ENCODE results near the gene MAMDC2. TPM values are rescaled to one million over a fixed set of nuclear protein-coding genes. Genes with fewer than 3 reads are reported as not detected.

The MAMDC2 gene
- total and polyA plus RNA-seq, 2 donors (not counting 1 experiment from before 2014, with no cell fraction given): not detected

GRCh38 chr9:70093944-70094343 lies 50.3 kb downstream of the MAMDC2 start:
- Histone ChIP-seq H3K9me3 (ENCODE audit: control extremely low read depth in 1 of 3, control insufficient read depth in 2 of 3, insufficient read depth in 1 of 3, low read length in 2 of 3) (no peaks in the 10 kb centered on the region), H3K36me3 (replicated peaks in 1 of 2; ENCODE audit: control extremely low read depth in 1 of 2, control insufficient read depth in 1 of 2, extremely low read depth in 1 of 2, insufficient read depth in 2 of 2, low read length in 1 of 2) (no peaks in the 10 kb centered on the region), H3K27me3 (replicated peaks in 1 of 4; ENCODE audit: control extremely low read depth in 1 of 4, control insufficient read depth in 3 of 4, insufficient read depth in 4 of 4, low read length in 3 of 4) (no peaks in the 10 kb centered on the region), H4K20me1 (ENCODE audit: control insufficient read depth, insufficient read depth, low read length, poor library complexity, severe bottlenecking) (no peaks in the 10 kb centered on the region), H3K4me1 (ENCODE audit: control insufficient read depth in 2 of 2, insufficient read depth in 2 of 2, low read length in 2 of 2) (no peaks in the 10 kb centered on the region), H3K9ac (ENCODE audit: low read length) (no peak overlapping the region), H3K4me2 (replicated peaks; ENCODE audit: low read depth, low read length, poor library complexity, severe bottlenecking) (no peak overlapping the region), H2AFZ (ENCODE audit: insufficient read depth, low read depth, low read length, poor library complexity, severe bottlenecking) (no peak overlapping the region), H3K79me2 (ENCODE audit: control insufficient read depth, insufficient read depth, low read length) (no peaks in the 10 kb centered on the region), H3K4me3 (ENCODE audit: control extremely low read depth in 1 of 5, extremely low read depth in 1 of 5, insufficient read depth in 1 of 5, low read depth in 2 of 5, low read length in 4 of 5) (no peak overlapping the region), H3K27ac (ENCODE audit: low read length in 2 of 2) (no peak overlapping the region)
- H3K9me3 Mint-ChIP-seq (ENCODE audit: insufficient read depth): no peaks in the 10 kb centered on the region
- ChIA-PET CTCF (interaction anchor here (1.3 to 1.8 kb wide), 3 partner anchors 14 to 19 kb away, joined by 4 to 6 read pairs (median 6); no protein-coding TSS in a partner anchor), POLR2A (no interaction called here)
- ATAC-seq (ENCODE audit: low read depth) (no peak), DNase-seq (no peak)
- peaks cover 24% of the 10 kb centered on the region for H3K27me3 Mint-ChIP-seq
- H3K27ac Mint-ChIP-seq: no peak overlapping the region
- no peak overlapping the region for H3K4me3 Mint-ChIP-seq
- H3K4me1 Mint-ChIP-seq: no peaks in the 10 kb centered on the region
- TF ChIP-seq CTCF (IDR thresholded peaks at IDR 0.05): no peak
- TF ChIP-seq EZH2 (IDR thresholded peaks at IDR 0.05; ENCODE audit: borderline replicate concordance, insufficient read depth, low read depth, low read length, poor library complexity, severe bottlenecking): no peak
- intact Hi-C loops (cut with micrococcal nuclease): no loop called here
- WGBS (ENCODE audit: insufficient coverage): no CpG with 5 or more reads among the region's 1 CpG

GRCh38 chr9:70094747-70095146 lies 51.1 kb downstream of the MAMDC2 start:
- ATAC-seq (ENCODE audit: low read depth) (no peak), DNase-seq (no peak)
- CTCF ChIA-PET: interaction anchor here (1.3 to 1.8 kb wide), 3 partner anchors 13 to 18 kb away, joined by 4 to 6 read pairs (median 6); no protein-coding TSS in a partner anchor
- Mint-ChIP-seq H3K27ac (no peak overlapping the region), H3K9me3 (ENCODE audit: insufficient read depth) (no peaks in the 10 kb centered on the region), H3K27me3 (peaks cover 18% of the 10 kb centered on the region), H3K4me1 (no peaks in the 10 kb centered on the region), H3K4me3 (no peak overlapping the region)
- no peaks in the 10 kb centered on the region for H3K36me3 ChIP-seq (replicated peaks in 1 of 2; ENCODE audit: control extremely low read depth in 1 of 2, control insufficient read depth in 1 of 2, extremely low read depth in 1 of 2, insufficient read depth in 2 of 2, low read length in 1 of 2)
- H3K4me1 ChIP-seq (ENCODE audit: control insufficient read depth in 2 of 2, insufficient read depth in 2 of 2, low read length in 2 of 2): no peaks in the 10 kb centered on the region
- H4K20me1 ChIP-seq (ENCODE audit: control insufficient read depth, insufficient read depth, low read length, poor library complexity, severe bottlenecking): no peaks in the 10 kb centered on the region
- POLR2A ChIA-PET: no interaction called here
- no peaks in the 10 kb centered on the region for H3K9me3 ChIP-seq (ENCODE audit: control extremely low read depth in 1 of 3, control insufficient read depth in 2 of 3, insufficient read depth in 1 of 3, low read length in 2 of 3)
- no peak overlapping the region for H2AFZ ChIP-seq (ENCODE audit: insufficient read depth, low read depth, low read length, poor library complexity, severe bottlenecking)
- no peak overlapping the region for H3K9ac ChIP-seq (ENCODE audit: low read length)
- H3K4me3 ChIP-seq (ENCODE audit: control extremely low read depth in 1 of 5, extremely low read depth in 1 of 5, insufficient read depth in 1 of 5, low read depth in 2 of 5, low read length in 4 of 5): no peak overlapping the region
- TF ChIP-seq EZH2 (IDR thresholded peaks at IDR 0.05; ENCODE audit: borderline replicate concordance, insufficient read depth, low read depth, low read length, poor library complexity, severe bottlenecking): no peak
- no peak for TF ChIP-seq CTCF (IDR thresholded peaks at IDR 0.05)
- H3K27ac ChIP-seq (ENCODE audit: low read length in 2 of 2): no peak overlapping the region
- H3K79me2 ChIP-seq (ENCODE audit: control insufficient read depth, insufficient read depth, low read length): no peaks in the 10 kb centered on the region
- H3K4me2 ChIP-seq (replicated peaks; ENCODE audit: low read depth, low read length, poor library complexity, severe bottlenecking): no peak overlapping the region
- intact Hi-C loops (cut with micrococcal nuclease): no loop called here
- H3K27me3 ChIP-seq (replicated peaks in 1 of 4; ENCODE audit: control extremely low read depth in 1 of 4, control insufficient read depth in 3 of 4, insufficient read depth in 4 of 4, low read length in 3 of 4): no peaks in the 10 kb centered on the region

Data from B cell (primary cell).